Measurements from ENCODE around the gene TVP23C.

TVP23C gene

GRCh38 chr17:15456972-15457722, 106.1 kb downstream of the TVP23C start:
- no peak for DNase-seq (ENCODE audit: low read depth)
- H3K4me3 ChIP-seq (ENCODE audit: low read length) = no peak overlapping the region
- no peak for TF ChIP-seq CTCF (IDR thresholded peaks at IDR 0.05; ENCODE audit: insufficient read depth, low read depth, low read length, missing control alignments)

GRCh38 chr17:15456496-15456895, 106.8 kb downstream of the TVP23C start:
- TF ChIP-seq CTCF (IDR thresholded peaks at IDR 0.05; ENCODE audit: insufficient read depth, low read depth, low read length, missing control alignments) = no peak
- H3K4me3 ChIP-seq (ENCODE audit: low read length) = no peak overlapping the region
- DNase-seq (ENCODE audit: low read depth) = no peak

- no peak overlapping the region for H3K4me3 ChIP-seq (ENCODE audit: low read length)
Observed at GRCh38 chr17:15454346-15454745, 108.9 kb downstream of the TVP23C start.

GRCh38 chr17:15453782-15454181, 109.5 kb downstream of the TVP23C start:
- no peak overlapping the region for H3K4me3 ChIP-seq (ENCODE audit: low read length)
- TF ChIP-seq CTCF (IDR thresholded peaks at IDR 0.05; ENCODE audit: insufficient read depth, low read depth, low read length, missing control alignments) = no peak
- no peak for DNase-seq (ENCODE audit: low read depth)

More at GRCh38 chr17:15454346-15454745, 108.9 kb downstream of the TVP23C start:
- no peak for DNase-seq (ENCODE audit: low read depth)
- no peak for TF ChIP-seq CTCF (IDR thresholded peaks at IDR 0.05; ENCODE audit: insufficient read depth, low read depth, low read length, missing control alignments)

- DNase-seq (ENCODE audit: low read depth) = no peak
- H3K4me3 ChIP-seq (ENCODE audit: low read length) = no peak overlapping the region
Observed at GRCh38 chr17:15453246-15453645, 110.0 kb downstream of the TVP23C start.

GRCh38 chr17:15452746-15453145, 110.5 kb downstream of the TVP23C start:
- no peak for DNase-seq (ENCODE audit: low read depth)
- H3K4me3 ChIP-seq (ENCODE audit: low read length) = no peak overlapping the region
- no peak for TF ChIP-seq CTCF (IDR thresholded peaks at IDR 0.05; ENCODE audit: insufficient read depth, low read depth, low read length, missing control alignments)

More at GRCh38 chr17:15453246-15453645, 110.0 kb downstream of the TVP23C start:
- no peak for TF ChIP-seq CTCF (IDR thresholded peaks at IDR 0.05; ENCODE audit: insufficient read depth, low read depth, low read length, missing control alignments)
